Measurements from ENCODE around the gene PTPRA.
"Not testable (repeated sequence)": the region's sequence is repeated elsewhere in the genome, so short reads cannot be mapped to it uniquely, and the experiment has no call there.

Gene PTPRA

DNA sequence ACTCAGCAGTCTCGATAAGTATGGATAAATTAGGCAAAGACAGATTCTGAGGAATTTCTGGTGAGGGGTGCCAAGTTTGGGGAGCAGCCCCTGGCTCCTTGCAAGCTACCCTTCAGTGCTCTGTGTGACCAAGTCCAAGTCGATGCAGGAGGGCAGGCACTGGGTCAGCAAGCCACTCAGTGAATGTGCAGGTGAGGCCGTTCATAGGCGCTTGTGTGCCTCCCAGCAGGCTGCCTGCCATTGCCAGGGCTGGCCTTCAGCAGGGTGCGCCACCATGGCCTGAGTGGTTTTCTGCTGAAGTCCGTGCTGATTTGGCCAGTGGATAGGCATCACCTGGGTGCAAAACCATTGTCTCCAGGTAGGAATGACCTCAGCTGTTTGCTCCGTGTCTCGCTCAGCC lies 166.8 kb downstream of the PTPRA start:
- in situ Hi-C loops (cut with MboI; ENCODE audit: low sequenced_read_pairs): no loop called here

DNA sequence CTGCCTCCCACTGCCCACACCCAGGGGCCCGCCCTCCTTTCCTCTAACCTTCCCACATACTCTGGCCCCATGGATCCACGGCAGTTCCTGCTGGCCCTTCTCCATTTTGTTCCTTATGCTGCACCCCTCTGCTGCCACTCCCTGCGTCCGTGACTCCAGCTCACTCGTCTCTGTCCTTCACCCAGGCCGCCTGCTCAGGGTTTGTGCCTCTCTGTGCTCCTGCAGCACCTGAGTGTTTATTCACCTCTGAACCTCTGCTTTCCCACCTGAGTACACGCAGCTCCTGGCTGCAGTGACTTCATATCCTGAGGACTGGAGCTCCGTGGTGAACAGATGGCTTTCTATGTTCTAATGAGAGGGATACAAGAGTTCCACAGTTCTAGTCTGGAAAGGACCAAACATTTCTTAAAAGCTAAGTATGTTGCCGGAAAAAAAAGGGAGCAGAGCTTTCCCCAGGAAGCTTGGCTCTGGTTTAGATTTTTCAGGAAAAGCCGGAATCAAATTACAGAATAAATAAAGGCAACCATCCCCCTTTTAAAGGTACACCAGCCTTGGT lies 168.7 kb downstream of the PTPRA start:
- in situ Hi-C loops (cut with MboI; ENCODE audit: low sequenced_read_pairs): no loop called here

DNA sequence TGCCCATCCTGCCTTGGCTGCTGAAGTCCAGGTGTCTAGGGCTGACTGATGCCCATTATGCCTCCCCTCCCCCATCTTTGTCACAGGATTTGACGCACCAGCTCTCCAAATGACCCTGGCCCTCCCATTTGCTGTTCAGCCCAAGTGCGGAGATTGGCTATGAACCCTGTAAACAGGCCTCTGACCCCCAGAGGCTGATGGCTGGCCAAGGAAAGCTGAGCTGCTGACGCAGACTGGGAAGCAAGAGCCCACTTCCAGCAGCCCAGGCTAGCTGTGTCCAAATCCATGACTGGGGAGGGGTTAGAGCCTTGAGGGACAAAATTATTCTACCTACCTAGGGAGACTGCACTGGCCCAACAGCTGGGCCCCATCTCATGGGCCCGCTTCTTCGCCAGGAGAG lies 169.3 kb downstream of the PTPRA start:
- in situ Hi-C loops (cut with MboI; ENCODE audit: low sequenced_read_pairs): no loop called here

DNA sequence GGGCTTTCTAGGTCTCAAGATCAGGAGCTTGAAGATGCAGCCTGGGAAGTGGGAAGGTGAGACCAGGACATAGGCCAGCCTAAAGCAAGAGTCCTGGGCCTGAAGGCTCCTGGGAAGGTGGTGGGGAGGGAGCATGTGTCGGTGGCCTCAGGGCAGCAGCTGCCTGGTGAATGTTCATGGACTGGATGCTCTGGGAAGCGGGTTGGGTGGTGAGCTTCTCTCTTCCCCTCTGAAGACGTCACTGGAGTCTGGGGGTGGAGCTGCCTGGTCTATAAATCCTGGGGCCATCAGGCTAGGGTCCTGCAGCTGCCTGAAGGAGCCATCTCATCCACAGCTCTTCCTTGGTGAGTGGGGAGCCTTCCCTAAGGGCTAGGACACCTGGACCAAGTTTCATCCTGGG lies 170.0 kb downstream of the PTPRA start, which contains the start of gene GNRH2:
GNRH2 (plus strand) TSS at position 301 of the 400 bp plus-strand sequence. CDS start 793 bp downstream, outside the sequence.
- in situ Hi-C loops (cut with MboI; ENCODE audit: low sequenced_read_pairs): no loop called here

GRCh38 chr20:3044336-3044965 lies 171.2 kb downstream of the PTPRA start:
- in situ Hi-C loops (cut with MboI; ENCODE audit: low sequenced_read_pairs): no loop called here

GRCh38 chr20:3045042-3045815 lies 171.9 kb downstream of the PTPRA start:
- in situ Hi-C loops (cut with MboI; ENCODE audit: low sequenced_read_pairs): no loop called here

DNA sequence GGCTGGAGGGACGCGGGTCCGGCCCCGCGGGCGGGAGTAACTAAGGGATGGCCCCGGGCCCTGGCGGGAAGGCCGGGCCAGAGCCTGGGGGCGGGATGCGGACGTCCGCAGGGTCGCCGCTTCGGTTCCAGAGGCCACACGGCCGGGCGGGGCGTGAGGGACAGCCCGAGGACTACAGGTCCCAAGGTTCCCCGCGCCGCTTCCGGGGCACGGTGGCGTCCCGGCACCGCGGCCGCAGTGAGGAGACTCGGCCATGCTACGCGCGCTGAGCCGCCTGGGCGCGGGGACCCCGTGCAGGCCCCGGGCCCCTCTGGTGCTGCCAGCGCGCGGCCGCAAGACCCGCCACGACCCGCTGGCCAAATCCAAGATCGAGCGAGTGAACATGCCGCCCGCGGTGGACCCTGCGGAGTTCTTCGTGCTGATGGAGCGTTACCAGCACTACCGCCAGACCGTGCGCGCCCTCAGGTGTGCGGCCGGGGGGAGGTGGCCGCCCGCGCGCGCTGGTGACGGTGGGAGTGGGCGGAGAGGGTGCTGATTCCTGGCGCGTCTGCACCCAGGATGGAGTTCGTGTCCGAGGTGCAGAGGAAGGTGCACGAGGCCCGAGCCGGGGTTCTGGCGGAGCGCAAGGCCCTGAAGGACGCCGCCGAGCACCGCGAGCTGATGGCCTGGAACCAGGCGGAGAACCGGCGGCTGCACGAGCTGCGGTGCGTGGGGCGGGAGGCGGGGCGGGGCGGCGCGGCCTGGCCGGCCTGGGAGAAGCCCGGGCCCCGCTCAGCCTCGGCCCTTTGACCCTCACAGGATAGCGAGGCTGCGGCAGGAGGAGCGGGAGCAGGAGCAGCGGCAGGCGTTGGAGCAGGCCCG lies 172.8 kb downstream of the PTPRA start, which contains the start of gene MRPS26:
MRPS26 (plus strand) TSS at position 237 of the 861 bp plus-strand sequence; CDS start at position 254, 17 bp downstream.
- in situ Hi-C loops (cut with MboI; ENCODE audit: low sequenced_read_pairs): no loop called here

- in situ Hi-C loops (cut with MboI; ENCODE audit: low sequenced_read_pairs): no loop called here
Observed at GRCh38 chr20:3046677-3047462, 173.6 kb downstream of the PTPRA start.

DNA sequence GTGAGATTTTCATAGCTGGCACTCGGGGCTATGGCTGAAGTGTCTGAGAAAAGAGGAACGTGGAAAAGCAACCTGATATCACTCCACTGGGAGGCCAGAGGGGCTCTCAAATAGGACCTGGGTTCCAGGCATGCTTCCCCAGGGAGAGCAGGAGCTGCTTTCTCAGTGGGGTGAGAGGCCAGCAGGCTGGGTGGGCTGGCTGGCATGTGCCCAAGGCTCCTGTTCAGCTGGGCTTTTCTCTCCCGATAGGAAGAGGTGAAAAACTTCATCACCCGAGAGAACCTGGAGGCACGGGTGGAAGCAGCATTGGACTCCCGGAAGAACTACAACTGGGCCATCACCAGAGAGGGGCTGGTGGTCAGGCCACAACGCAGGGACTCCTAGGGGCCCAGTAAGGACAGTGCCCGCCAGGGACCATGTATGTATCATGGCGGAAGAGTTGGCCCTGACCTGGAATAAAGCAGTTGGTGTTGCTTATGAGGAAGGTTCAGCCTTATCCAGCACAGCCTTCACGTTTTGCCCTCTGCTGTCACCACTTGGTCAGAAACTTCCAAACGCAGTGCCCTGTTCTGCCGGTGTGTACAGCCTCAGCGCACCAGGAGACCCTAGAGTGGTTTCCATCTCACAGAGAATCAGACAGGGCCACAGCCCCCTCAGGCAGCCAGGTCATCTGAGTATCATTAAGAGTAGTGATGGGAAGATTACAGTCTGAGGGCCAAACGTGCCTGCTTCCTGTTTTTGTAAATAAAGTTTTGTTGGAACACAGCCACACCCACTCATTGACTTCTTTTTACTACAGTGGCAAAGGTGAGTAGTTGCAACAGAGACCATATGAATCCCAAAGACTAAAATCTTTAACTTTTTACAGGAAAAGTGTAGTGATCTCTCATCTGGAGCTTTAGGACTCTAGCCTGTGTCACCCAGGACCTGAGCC lies 174.5 kb downstream of the PTPRA start:
- in situ Hi-C loops (cut with MboI; ENCODE audit: low sequenced_read_pairs): no loop called here

- in situ Hi-C loops (cut with MboI; ENCODE audit: low sequenced_read_pairs): no loop called here
Observed at GRCh38 chr20:3051385-3052019, 178.2 kb downstream of the PTPRA start.

DNA sequence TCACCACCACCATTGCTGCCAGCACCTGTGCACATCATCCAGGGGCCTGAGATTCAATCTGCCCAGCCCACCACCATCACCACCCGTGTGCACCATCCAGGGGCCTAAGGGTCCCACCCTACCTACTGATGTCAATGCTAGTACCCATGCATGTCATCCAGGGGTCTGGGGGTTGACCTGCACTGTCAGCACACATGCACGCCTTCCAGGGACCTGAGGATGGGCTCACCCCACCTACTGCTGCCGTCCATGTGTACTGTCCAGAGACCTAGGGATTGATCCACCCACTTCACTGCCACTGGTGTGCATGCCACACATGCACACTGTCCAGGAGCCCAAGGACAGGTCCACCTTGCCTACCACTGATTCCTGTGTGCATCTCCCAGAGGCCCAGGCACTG lies 186.2 kb downstream of the PTPRA start:
- in situ Hi-C loops (cut with MboI; ENCODE audit: low sequenced_read_pairs): no loop called here

- in situ Hi-C loops (cut with MboI; ENCODE audit: low sequenced_read_pairs): not testable (repeated sequence)
Observed at GRCh38 chr20:3064119-3064518, 190.8 kb downstream of the PTPRA start.

GRCh38 chr20:3067139-3068014 lies 194.1 kb downstream of the PTPRA start:
- in situ Hi-C loops (cut with MboI; ENCODE audit: low sequenced_read_pairs): no loop called here

DNA sequence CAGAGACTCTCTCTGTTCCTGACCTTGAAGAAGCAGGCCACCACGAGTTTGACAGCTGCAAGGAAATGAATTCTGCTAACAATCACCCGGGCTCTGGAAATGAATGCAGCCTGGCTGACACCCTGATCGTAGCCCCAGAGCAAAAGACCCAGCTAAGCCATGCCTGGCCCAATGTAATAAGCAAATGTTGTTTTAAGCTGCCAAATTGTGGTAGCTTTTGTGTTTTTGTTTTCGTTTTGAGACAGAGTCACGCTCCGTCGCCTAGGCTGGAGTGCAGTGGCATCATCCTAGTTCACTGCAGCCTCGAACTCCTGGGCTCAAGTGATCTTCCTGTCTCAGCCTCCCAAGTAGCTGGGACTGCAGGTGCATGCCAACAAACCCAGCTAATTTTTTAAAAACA lies 194.8 kb downstream of the PTPRA start:
- in situ Hi-C loops (cut with MboI; ENCODE audit: low sequenced_read_pairs): no loop called here

- in situ Hi-C loops (cut with MboI; ENCODE audit: low sequenced_read_pairs): no loop called here
Observed at GRCh38 chr20:3068986-3069900, 196.0 kb downstream of the PTPRA start.

DNA sequence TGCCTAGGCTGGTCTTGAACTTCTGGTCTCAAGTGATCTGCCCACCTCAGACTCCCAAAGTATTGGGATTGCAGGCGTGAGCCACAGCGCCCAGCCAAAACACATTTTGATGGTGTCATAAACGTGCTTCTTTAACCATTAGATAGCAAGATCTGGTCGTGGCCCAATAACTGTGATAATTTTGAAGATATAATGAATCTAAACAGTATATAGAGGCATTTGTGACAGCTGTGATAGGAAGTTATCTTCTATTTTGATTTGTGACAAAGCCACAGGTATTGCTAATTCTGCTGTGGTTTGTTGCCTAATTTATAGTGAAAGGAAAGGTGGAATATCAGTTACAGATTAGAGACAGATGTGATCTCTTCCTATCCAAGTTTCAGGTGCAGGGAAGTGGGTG lies 197.4 kb downstream of the PTPRA start:
- in situ Hi-C loops (cut with MboI; ENCODE audit: low sequenced_read_pairs): no loop called here

- in situ Hi-C loops (cut with MboI; ENCODE audit: low sequenced_read_pairs): no loop called here
Observed at GRCh38 chr20:3071266-3071609, 198.0 kb downstream of the PTPRA start.

All from HL-60/S4 treated with retinoic acid at 250 ng/mL for 4 days and 3 days (cell line).